ACC112 (cell line): Measurements from ENCODE around the gene EFS.

Source experiments
- H2AFZ ChIP-seq: fragments of 200-600 bp; sonication (generic); one replicate; pipeline ENCODE4 v1.6.0; 2017; ENCODE audit warnings: antibody characterized with exemption, low read length; ENCODE audit not compliant: unreplicated experiment
- H3K27ac ChIP-seq: fragments of 200-600 bp; sonication (generic); 2 replicates; pipeline ENCODE4 v1.5.1; 2014; ENCODE audit warnings: low read depth, mild to moderate bottlenecking, antibody characterized with exemption, low read length, moderate library complexity
- H3K27me3 ChIP-seq: fragments of 200-600 bp; sonication (generic); 2 replicates; pipeline ENCODE4 v1.6.1; 2014; ENCODE audit warnings: mild to moderate bottlenecking, antibody characterized with exemption, low read length, moderate library complexity, mixed read lengths; ENCODE audit not compliant: insufficient read depth
- H3K36me3 ChIP-seq: fragments of 200-600 bp; sonication (generic); 2 replicates; pipeline ENCODE4 v1.6.1; 2016; ENCODE audit warnings: mild to moderate bottlenecking, antibody characterized with exemption, low read length, moderate library complexity, mixed read lengths; ENCODE audit not compliant: insufficient read depth
- H3K4me1 ChIP-seq: fragments of 200-600 bp; sonication (generic); one replicate; pipeline ENCODE4 v1.6.1; 2016; ENCODE audit warnings: low read length, mixed read lengths; ENCODE audit not compliant: insufficient read depth, unreplicated experiment, control insufficient read depth
- H3K4me3 ChIP-seq: fragments of 200-600 bp; sonication (generic); 2 replicates; pipeline ENCODE4 v1.5.1; 2014; ENCODE audit warnings: mild to moderate bottlenecking, low read depth, low read length
- H3K79me2 ChIP-seq: fragments of 200-600 bp; sonication (generic); one replicate; pipeline ENCODE4 v1.6.0; 2016; ENCODE audit warnings: low read length; ENCODE audit not compliant: control insufficient read depth, unreplicated experiment, insufficient read depth

EFS gene

DNA sequence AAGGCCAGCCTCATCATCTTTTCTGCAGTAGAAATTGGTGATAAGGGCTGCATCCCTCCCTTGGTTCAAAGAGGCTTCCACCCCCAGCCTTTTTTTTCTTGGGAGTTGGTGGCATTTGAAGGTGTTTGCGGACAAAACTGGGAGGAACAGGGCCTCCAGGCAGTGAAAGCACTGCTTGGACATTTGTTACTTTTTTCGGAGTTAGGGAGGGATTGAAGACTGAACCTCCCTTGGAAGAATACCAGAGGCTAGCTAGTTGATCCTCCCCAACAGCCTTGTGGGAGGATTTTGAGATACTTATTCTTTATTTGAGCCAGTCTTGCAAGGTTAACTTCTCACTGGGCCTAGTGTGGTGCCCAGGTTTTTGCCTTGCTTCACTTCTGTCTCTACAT, 40.5 kb downstream of the EFS start:
- peaks cover 29% of the 10 kb centered on the region for H3K79me2 ChIP-seq
- peaks cover 25% of the 10 kb centered on the region for H3K36me3 ChIP-seq
- H3K4me3 ChIP-seq: no peak overlapping the region
- H3K27ac ChIP-seq: no peak overlapping the region
- peaks cover 14% of the 10 kb centered on the region for H3K4me1 ChIP-seq
- no peak overlapping the region for H2AFZ ChIP-seq
- H3K27me3 ChIP-seq: no peaks in the 10 kb centered on the region

DNA sequence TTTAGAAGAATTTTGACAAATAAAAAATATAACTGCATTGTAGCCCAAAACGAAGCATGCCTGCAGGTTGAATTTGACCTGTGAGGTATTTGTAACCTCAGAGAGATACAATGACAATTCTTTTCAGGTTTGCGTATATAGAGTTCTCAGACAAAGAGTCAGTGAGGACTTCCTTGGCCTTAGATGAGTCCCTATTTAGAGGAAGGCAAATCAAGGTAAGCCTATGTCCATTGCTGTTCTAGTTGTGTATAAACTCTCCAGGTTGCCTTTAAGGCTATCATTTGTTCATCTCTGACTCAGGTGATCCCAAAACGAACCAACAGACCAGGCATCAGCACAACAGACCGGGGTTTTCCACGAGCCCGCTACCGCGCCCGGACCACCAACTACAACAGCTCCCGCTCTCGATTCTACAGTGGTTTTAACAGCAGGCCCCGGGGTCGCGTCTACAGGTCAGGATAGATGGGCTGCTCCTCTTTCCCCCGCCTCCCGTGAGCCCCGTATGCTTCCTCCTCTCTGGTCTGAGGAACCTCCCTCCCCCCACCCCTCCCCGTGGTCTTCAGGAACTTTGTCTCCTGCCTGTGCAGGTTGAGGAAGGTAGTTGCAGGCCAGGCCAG, 41.0 kb downstream of the EFS start:
- H3K4me3 ChIP-seq: no peak overlapping the region; the same call in 1 of the 2 replicates
- peaks cover 28% of the 10 kb centered on the region for H3K36me3 ChIP-seq
- H3K4me1 ChIP-seq: peaks cover 14% of the 10 kb centered on the region
- no peak overlapping the region for H2AFZ ChIP-seq
- H3K27me3 ChIP-seq: no peaks in the 10 kb centered on the region
- no peak overlapping the region for H3K27ac ChIP-seq
- peaks cover 29% of the 10 kb centered on the region for H3K79me2 ChIP-seq

DNA sequence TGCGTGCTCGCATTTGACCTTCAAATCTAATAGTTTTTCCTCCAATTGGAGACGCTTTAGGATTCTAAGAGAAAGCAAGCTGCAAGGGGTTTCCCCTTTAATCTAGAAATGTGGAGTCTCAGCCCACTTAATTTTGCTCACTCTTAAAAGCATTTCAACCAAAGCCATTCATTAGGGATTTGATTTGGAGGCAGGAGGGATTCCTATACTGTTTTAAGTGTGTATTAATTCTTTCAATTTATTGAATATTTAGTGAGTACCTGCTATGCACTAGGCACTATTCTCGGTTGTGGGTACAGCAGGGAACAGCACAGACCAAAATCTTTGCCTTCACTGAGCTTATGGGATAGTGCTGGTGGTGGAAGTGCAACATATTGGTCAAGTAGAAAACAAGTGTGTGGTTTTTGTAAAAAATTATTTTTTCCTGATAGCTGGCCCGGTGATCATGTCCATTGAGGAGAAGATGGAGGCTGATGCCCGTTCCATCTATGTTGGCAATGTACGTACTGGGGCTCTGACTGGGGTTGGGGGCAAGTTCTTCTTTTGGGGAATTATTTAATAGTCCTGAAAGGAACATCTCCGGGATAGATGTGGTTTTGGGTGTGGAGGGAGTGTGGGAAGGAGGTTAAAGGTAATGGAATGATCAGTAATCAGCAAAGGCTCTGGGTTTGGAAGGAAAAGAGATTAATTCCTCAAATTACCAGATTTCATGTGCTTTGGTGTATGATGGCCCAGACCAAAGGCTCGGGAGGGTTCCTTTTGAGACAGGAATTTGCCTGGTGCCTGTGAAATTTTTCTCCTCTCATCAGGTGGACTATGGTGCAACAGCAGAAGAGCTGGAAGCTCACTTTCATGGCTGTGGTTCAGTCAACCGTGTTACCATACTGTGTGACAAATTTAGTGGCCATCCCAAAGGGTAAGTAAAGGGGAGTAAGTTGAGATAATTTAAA, 42.1 kb downstream of the EFS start:
- Histone ChIP-seq H3K79me2 (peaks cover 29% of the 10 kb centered on the region), H3K4me1 (peaks cover 14% of the 10 kb centered on the region), H3K27ac (peak overlapping the region; percentile 90), H3K36me3 (peaks cover 28% of the 10 kb centered on the region), H2AFZ (no peak overlapping the region), H3K4me3 (peak overlapping the region; percentile 91), H3K27me3 (no peaks in the 10 kb centered on the region)

DNA sequence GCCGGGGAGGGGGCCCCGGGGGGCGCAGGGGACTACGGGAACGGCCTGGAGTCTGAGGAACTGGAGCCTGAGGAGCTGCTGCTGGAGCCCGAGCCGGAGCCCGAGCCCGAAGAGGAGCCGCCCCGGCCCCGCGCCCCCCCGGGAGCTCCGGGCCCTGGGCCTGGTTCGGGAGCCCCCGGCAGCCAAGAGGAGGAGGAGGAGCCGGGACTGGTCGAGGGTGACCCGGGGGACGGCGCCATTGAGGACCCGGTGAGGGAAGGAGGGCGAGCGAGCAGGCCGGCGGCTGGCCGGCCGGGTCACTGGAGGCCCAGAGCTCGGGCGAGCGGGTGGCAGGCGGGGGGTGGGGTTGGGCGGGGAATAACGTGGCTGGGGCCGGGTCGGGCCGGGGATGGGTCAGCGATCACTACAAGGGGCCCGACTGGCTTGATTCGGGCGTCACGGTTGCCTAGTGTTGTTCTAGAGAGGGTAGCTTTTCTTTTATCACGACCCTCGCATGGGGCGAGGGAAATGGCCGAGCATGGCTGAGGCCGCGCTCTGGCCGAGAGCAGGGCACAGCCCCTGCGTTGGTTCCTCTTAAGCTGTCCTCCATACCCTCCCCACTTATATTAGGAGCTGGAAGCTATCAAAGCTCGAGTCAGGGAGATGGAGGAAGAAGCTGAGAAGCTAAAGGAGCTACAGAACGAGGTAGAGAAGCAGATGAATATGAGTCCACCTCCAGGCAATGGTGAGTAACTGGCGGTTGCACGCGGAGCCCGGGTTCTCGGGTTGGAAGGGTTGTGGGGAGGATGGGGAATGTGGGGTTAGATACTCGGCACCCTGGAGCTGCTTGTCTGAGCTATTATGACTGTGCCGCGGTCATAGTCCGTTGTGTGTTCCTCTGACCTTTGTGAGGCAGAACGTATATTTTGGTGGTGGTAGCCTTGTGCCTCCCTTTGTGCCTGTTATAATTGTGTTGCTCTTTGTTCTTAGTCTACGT, 43.1 kb downstream of the EFS start:
- Histone ChIP-seq H3K27me3 (no peaks in the 10 kb centered on the region), H3K36me3 (peaks cover 37% of the 10 kb centered on the region), H3K4me1 (peaks cover 14% of the 10 kb centered on the region), H3K27ac (peak overlapping the region; percentile 90), H2AFZ (no peak overlapping the region), H3K79me2 (peaks cover 33% of the 10 kb centered on the region), H3K4me3 (peak overlapping the region; percentile 91)

DNA sequence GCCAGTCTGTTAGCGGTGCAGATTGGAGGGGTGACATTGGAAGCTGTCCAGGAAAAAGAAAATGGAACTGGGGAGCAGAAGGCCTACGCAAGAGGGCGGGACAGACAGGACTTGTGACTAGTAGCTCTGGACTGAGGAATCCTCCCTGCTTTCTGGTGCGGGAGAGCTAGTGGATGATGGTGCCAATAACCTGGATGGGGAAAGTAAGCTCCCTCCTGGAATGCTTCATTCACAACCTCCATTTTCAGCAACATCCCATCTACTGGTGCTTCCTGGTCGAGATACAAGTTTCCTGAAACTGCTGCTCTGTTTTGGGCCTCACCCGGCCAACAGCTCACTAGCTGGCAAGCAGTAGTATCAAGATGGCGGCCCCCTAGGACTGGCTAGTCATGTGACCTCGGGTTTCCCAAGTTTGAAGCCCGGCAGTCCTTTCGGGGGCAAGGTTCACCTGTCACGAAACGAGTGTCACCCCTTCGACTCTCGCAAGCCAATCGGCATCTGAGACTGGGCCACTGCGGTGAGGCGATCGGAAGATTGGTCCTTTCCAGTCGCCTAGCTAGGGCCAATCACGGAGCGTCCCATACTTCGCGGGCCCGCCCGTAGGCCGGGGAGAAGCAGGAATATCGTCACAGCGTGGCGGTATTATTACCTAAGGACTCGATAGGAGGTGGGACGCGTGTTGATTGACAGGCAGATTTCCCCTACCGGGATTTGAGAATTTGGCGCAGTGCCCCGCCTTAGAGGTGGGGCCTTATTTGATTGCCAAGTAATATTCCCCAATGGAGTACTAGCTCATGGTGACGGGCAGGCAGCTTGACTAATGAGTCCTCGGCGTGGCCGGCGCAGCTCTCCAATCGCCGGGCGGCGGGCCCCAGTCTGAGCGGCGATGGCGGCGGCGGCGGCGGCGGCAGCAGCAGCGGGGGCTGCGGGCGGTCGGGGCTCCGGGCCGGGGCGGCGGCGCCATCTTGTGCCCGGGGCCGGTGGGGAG, 44.1 kb downstream of the EFS start, which contains the start of gene PABPN1:
TSS of gene PABPN1 (plus strand) at position 874 of the 988 bp plus-strand sequence. CDS start at position 887, 13 bp downstream.
- peak within 1 kb of the TSS; percentile 98 for H2AFZ ChIP-seq
- H3K36me3 ChIP-seq: peaks cover 39% of the 10 kb centered on the region

DNA sequence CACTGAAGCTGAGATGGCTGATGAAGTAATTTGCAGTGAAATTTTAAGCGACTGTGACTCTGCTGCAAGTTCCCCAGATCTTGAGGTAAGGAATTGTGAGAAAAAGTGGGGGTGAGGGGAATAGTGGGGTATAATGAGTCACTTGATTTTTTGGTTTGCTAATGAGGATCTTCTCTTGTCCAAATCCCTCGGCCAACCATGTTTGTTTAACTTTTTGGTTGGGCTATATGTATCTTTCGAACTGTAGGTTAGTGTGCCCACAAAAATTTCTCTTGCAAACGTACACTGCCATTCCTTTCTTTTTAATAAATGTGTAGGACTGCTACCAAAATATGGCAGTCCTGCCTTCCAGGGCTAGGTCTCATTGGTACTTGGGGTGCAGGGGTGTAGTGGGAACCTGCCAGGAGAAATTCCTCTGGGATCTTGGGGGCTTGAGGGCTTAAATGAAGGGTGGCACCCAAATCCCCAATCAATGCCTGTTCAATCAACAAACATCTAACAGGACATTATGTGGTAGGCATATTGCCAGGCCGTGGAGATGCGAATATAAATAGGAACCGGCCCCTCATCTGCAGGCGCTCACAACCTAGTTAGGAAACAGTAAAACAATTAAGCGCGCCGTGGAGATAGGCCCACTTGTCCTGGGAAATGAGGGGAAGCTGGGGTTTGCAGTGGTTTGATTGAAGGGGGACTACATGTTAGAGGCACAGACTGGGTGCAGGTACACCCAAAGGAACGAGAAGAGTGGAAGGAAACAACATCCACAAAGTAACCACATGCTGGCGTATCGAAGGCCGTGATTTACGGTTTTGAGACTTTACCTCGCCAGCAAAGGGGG, 45.0 kb downstream of the EFS start:
- Histone ChIP-seq H2AFZ (peak overlapping the region; percentile 98), H3K4me3 (peak overlapping the region; percentile 68), H3K36me3 (peaks cover 40% of the 10 kb centered on the region)

More for the DNA sequence above, 44.1 kb downstream of the EFS start, which contains the start of gene PABPN1:
- Histone ChIP-seq H3K27ac (peak within 1 kb of the TSS; percentile 93), H3K27me3 (no peaks in the 10 kb centered on the region), H3K4me1 (peaks cover 20% of the 10 kb centered on the region), H3K4me3 (peak within 1 kb of the TSS; percentile 91), H3K79me2 (peaks cover 35% of the 10 kb centered on the region)

DNA sequence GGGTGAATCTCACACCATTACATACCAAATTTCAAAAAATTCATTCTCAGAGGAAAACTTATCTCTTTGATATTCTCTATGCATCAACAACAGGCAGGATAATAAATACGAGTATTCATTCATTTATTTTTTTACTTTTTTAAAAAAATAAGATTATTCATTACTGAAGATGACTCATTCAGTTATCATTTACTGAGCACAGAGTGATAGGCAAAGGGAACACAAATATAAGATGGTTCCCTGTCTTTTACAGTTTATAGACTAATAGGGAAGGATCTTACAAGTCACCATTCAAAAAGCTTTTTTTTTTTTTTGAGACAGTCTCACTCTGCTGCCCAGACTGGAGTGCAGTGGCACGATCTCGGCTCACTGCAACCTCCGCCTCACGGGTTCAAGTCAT, 48.7 kb downstream of the EFS start:
- Histone ChIP-seq H3K36me3 (peaks cover 43% of the 10 kb centered on the region), H3K4me3 (no peak overlapping the region), H2AFZ (no peak overlapping the region), H3K27me3 (no peaks in the 10 kb centered on the region), H3K27ac (no peak overlapping the region), H3K79me2 (peaks cover 23% of the 10 kb centered on the region), H3K4me1 (peaks cover 17% of the 10 kb centered on the region)

More for the DNA sequence above, 45.0 kb downstream of the EFS start:
- Histone ChIP-seq H3K27me3 (no peaks in the 10 kb centered on the region), H3K79me2 (peaks cover 35% of the 10 kb centered on the region), H3K4me1 (peaks cover 25% of the 10 kb centered on the region), H3K27ac (peak overlapping the region; percentile 93)

DNA sequence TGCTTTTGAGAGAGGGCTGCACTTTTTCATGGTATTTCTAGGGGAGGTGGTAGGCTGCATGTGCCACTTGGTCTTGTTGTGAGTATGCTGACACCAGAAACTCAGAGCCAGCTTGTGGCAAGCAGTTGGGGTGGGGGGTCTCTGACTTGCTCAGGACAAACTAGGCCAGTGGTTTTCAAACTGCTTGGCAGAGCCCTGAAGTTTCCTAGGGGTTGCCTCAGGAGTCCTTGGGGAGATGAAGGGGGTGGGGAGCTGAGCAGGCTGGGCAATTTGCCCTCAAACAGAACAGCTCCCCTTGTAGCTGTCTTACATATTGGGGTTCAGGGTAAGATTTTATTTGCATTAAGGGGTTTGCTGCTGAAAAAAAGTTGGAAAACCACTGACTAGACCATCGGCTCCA, 54.4 kb downstream of the EFS start:
- Histone ChIP-seq H3K79me2 (peaks cover 64% of the 10 kb centered on the region), H2AFZ (no peak overlapping the region), H3K4me3 (no peak overlapping the region), H3K4me1 (peaks cover 34% of the 10 kb centered on the region), H3K27ac (no peak overlapping the region), H3K36me3 (peaks cover 26% of the 10 kb centered on the region), H3K27me3 (no peaks in the 10 kb centered on the region)
